ENCODE data around the gene PDE4D.

- no peak for TF ChIP-seq CTCF (IDR thresholded peaks at IDR 0.05)
- no peak for TF ChIP-seq POLR2A (IDR thresholded peaks at IDR 0.05)
Observed at GRCh38 chr5:59485629-59486439, 407.7 kb downstream of the PDE4D start.

All from heart left ventricle (tissue), 13 donors.